Epithelial cell of prostate (primary cell): ENCODE results near the gene DUX4.
"Not testable (repeated sequence)": the region's sequence is repeated elsewhere in the genome, so short reads cannot be mapped to it uniquely, and the experiment has no call there.

Experiments used
- DNase-seq: peaks from one replicate; pipeline ENCODE4 v3.0.0-alpha.2; 2011; ENCODE audit warnings: low read depth, low spot score
- H3K27ac ChIP-seq: fragments of 450-650 bp; 2 replicates; pipeline ENCODE4 v1.5.1; 2017; ENCODE audit warnings: mild to moderate bottlenecking

Gene DUX4

DNA sequence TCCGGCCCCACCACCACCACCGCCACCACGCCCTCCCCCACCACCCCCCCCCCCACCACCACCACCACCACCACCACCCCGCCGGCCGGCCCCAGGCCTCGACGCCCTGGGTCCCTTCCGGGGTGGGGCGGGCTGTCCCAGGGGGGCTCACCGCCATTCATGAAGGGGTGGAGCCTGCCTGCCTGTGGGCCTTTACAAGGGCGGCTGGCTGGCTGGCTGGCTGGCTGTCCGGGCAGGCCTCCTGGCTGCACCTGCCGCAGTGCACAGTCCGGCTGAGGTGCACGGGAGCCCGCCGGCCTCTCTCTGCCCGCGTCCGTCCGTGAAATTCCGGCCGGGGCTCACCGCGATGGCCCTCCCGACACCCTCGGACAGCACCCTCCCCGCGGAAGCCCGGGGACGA lies at the start of gene DUX4:
TSS of gene DUX4 (plus strand) at position 347 of the 400 bp plus-strand sequence. CDS start at position 347, 0 bp downstream.
- H3K27ac ChIP-seq, DNase-seq: not testable (repeated sequence)

GRCh38 chr4:190175436-190175835 lies 1.9 kb downstream of the DUX4 start:
- H3K27ac ChIP-seq, DNase-seq: not testable (repeated sequence)

DNA sequence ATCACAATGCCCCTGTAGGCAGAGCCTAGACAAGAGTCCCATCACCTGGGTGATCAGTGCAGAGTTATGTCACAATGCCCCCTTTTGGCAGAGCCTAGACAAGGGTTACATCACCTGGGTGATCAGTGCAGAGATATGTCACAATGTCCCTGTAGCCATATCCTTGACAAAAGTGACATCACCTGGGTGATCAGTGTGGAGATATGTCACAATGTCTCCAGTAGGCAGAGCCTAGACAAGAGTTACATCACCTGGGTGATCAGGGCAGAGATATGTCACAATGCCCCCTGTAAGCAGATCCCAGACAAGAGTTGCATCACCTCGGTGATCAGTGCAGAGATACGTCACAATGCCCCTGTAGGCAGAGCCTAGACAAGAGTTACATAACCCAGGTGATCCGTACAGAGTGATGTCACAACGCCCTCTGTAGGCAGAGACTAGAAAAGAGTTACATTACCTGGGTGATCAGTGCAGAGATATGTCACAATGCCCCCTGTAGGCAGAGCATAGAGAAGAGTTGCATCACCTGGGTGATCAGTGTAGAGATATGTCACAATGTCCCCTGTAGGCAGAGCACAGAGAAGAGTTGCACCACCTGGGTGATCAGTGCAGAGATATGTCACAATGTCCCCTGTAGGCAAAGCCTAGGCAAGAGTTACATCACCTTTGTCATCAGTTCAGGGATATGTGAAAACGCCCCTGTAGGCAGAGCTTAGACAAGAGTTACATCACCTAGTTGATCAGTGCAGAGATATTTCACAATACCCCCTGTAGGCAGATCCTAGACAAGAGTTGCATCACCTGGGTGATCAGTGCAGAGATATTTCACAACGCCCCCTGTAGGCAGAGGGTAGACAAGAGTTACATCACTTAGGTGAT lies 4.4 kb downstream of the DUX4 start:
- not testable (repeated sequence) for DNase-seq

GRCh38 chr4:190178606-190178990 lies 5.0 kb downstream of the DUX4 start:
- DNase-seq, H3K27ac ChIP-seq: not testable (repeated sequence)

More for the DNA sequence above, 4.4 kb downstream of the DUX4 start:
- H3K27ac ChIP-seq: not testable (repeated sequence)

- DNase-seq, H3K27ac ChIP-seq: not testable (repeated sequence)
Observed at GRCh38 chr4:190179030-190179739, 5.6 kb downstream of the DUX4 start.

DNA sequence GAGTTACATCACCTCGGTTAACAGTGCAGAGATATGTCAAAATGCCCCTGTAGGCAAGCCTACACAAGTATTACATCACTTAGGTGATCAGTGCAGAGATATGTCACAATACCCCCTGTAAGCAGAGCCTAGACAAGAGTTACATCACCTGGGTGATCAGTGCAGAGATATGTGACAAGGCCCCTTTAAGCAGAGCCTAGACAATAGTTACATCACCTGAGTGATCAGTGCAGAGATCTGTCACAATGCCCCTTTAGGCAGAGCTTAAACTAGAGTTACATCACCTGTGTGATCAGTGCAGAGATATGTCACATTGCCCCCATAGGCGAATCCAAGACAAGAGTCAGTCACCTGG lies 6.1 kb downstream of the DUX4 start:
- DNase-seq: not testable (repeated sequence)

DNA sequence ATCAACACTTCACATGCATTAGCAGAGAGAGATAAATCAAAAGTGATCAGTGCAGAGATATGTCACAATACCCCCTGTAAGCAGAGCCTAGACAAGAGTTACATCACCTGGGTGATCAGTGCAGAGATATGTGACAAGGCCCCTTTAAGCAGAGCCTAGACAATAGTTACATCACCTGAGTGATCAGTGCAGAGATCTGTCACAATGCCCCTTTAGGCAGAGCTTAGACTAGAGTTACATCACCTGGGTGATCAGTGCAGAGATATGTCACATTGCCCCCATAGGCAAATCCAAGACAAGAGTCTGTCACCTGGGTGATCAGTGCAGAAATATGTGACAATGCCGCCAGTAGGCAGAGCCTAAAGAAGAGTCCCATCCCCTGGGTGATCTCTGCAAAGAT lies 7.4 kb downstream of the DUX4 start:
- not testable (repeated sequence) for DNase-seq, H3K27ac ChIP-seq

More for the DNA sequence above, 6.1 kb downstream of the DUX4 start:
- H3K27ac ChIP-seq: not testable (repeated sequence)

GRCh38 chr4:190181481-190182100 lies 8.0 kb downstream of the DUX4 start:
- DNase-seq: not testable (repeated sequence)

GRCh38 chr4:190203510-190203909 lies 29.9 kb downstream of the DUX4 start:
- not testable (repeated sequence) for DNase-seq

More at GRCh38 chr4:190181481-190182100, 8.0 kb downstream of the DUX4 start:
- H3K27ac ChIP-seq: not testable (repeated sequence)

More at GRCh38 chr4:190203510-190203909, 29.9 kb downstream of the DUX4 start:
- H3K27ac ChIP-seq: not testable (repeated sequence)
